Pancreas (tissue), 10 donors: Measurements from ENCODE around the gene TPCN2. TPM values are rescaled to one million over a fixed set of nuclear protein-coding genes. Genes with fewer than 3 reads are reported as not detected.

Experiments
- ATAC-seq, 4 donors: fragments of 200-7000 bp; cut with Tn5 transposase; one replicate each; pipeline versions ENCODE4 v1.8.0 to v1.9.1; 2020; ENCODE audit warnings: mild to moderate bottlenecking in 4 of 4, moderate library complexity in 4 of 4
- DNase-seq, 6 donors: peaks; one replicate each; pipeline ENCODE4 v3.0.0-alpha.2; 2020
- FAIRE-seq: peaks from 2 replicates; lab custom pipeline; 2012; peaks lifted over from hg19 to GRCh38; lab: Jason Lieb, UNC
- H3K27ac ChIP-seq, 4 donors: fragments of 200-600 bp; sonication (generic); 1 replicate in 3 of 4; 2 replicates in 1 of 4; pipeline versions ENCODE4 v1.5.0 to v1.8.0; 2020
- H3K27me3 ChIP-seq, 4 donors: fragments of 200-600 bp; one replicate each; pipeline ENCODE4 v1.8.0; 2021
- H3K36me3 ChIP-seq, 3 donors: fragments of 200-600 bp; sonication (generic) in 1 of 3; one replicate each; pipeline versions ENCODE4 v1.5.0 to v1.8.0; 2020 to 2021
- H3K4me1 ChIP-seq, 3 donors: fragments of 200-600 bp; one replicate each; pipeline ENCODE4 v1.8.0; 2021
- H3K4me3 ChIP-seq, 4 donors: fragments of 200-600 bp; sonication (generic) in 2 of 4; one replicate each; pipeline versions ENCODE4 v1.5.0 to v1.8.0; 2020 to 2021
- H3K9me3 ChIP-seq, 4 donors: fragments of 200-600 bp; one replicate each; pipeline ENCODE4 v1.8.0; 2021
- WGBS, 2 donors: extraction: QIAGEN DNeasy Blood & Tissue Kit; methylation state at CpG; one replicate each; pipeline ENCODE4 v1.1.7; 2013; 5-methylcytosine and 5-hydroxymethylcytosine counted together
- intact Hi-C, 3 donors: fragments of 100-400 bp; cut with DNase I; formaldehyde crosslinking; loops; one replicate each; pipeline versions ENCODE4 v1.11.1 to v1.14.2; 2022
- polyA plus RNA-seq, 2 donors: library from polyadenylated mRNA; stranded (reverse); fragments of 200-250 nt; gene quantifications; one replicate each; pipeline ENCODE4 v1.2.3, GENCODE V29; 2013
- total RNA-seq, 6 donors: library from RNA; stranded (reverse); fragmentation: NEBNext Ultra II Directional in 4 of 6; extraction: Animal tissue kit (Norgen Biotek cat#: 25700) in 4 of 6; gene quantifications; one replicate each; pipeline versions ENCODE4 v1.2.1 to v1.2.4, GENCODE V29; 2021 to 2023
- TF ChIP-seq, protein P1 (sequence below), 4 donors: fragments of 200-600 bp; sonication (generic) in 3 of 4; IDR thresholded peaks; one replicate each; pipeline versions ENCODE4 v1.5.0 to v1.8.0; 2021; ENCODE audit warnings: antibody characterized with exemption in 4 of 4
- donor health status: healthy with polysubstance abuse.
- donor health status: DM: no; HTN: no; CAD: no; lungs with moderate emphysema.
- donor health status: DM: no; HTN: no; CAD: no.
- donor health status: control.
- donor health status: control.
- donor health status: Bipolar disorder and iron deficiency.
- donor health status: DM: yes; HTN: yes; CAD: no.
- donor health status: DM: no; HTN: no; CAD: no.
- donor health status: DM: no; HTN: no; CAD: no.
- donor health status: DM: yes; HTN: yes; CAD: no.

TPCN2 gene
- total and polyA plus RNA-seq, 8 donors: 5.6 to 13.5 (median 9.9) TPM

DNA sequence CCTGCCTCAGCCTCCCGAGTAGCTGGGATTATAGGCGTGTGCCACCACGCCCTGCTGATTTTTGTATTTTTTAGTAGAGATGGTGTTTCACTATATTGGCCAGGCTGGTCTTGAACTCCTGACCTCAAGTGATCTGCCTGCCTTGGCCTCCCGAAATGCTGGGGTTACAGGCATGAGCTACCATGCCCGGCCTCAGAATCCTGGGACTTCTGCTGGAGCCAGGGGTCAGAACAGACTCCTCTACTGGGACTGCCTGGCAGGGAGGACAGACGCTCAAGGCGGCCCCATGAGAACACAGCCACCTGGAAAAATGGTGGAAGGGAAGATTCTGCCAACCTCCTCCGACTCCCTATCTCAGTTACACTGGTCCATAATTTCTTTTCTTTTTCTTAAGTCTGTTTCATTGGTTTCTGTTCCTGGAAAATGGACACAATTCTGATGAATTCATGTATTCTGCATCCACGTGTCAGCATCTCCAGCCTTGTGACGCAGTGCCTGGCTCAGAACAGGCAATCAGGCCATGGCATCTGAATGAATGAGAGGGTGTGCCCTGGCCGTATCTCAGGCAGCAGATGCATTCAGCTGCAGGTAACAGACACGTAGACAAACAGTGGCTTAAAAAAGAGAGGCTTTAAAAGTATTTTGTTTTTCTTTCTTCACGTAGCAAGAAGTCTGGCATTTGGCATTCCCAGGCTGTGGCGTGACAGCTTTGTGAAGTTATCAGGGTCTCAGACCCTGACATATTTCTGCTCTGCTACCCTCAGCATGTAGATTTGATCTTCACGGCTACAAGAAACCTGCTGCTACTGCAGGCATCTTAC is 111.8 kb downstream of the TPCN2 start:
- H3K27me3 ChIP-seq: no peaks in the 10 kb centered on the region
- 79 to 84% methylated on average over 15 of the region's 15 CpGs for WGBS, 2 donors
- H3K27ac ChIP-seq: no peak overlapping the region
- intact Hi-C loops: no loop called here
- FAIRE-seq (no peak), ATAC-seq (no peak), DNase-seq (no peak)
- TF ChIP-seq, protein P1, sequence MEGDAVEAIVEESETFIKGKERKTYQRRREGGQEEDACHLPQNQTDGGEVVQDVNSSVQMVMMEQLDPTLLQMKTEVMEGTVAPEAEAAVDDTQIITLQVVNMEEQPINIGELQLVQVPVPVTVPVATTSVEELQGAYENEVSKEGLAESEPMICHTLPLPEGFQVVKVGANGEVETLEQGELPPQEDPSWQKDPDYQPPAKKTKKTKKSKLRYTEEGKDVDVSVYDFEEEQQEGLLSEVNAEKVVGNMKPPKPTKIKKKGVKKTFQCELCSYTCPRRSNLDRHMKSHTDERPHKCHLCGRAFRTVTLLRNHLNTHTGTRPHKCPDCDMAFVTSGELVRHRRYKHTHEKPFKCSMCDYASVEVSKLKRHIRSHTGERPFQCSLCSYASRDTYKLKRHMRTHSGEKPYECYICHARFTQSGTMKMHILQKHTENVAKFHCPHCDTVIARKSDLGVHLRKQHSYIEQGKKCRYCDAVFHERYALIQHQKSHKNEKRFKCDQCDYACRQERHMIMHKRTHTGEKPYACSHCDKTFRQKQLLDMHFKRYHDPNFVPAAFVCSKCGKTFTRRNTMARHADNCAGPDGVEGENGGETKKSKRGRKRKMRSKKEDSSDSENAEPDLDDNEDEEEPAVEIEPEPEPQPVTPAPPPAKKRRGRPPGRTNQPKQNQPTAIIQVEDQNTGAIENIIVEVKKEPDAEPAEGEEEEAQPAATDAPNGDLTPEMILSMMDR (IDR thresholded peaks at IDR 0.05): no peak
- H3K4me3 ChIP-seq: no peak overlapping the region
- no peaks in the 10 kb centered on the region for H3K36me3 ChIP-seq
- H3K9me3 ChIP-seq: no peaks in the 10 kb centered on the region
- H3K4me1 ChIP-seq: no peaks in the 10 kb centered on the region

GRCh38 chr11:69161117-69161407 is 112.3 kb downstream of the TPCN2 start:
- ATAC-seq: no peak

GRCh38 chr11:69162505-69162904 is 113.8 kb downstream of the TPCN2 start:
- Histone ChIP-seq H3K9me3 (no peaks in the 10 kb centered on the region), H3K36me3 (no peaks in the 10 kb centered on the region), H3K27me3 (no peaks in the 10 kb centered on the region), H3K4me3 (no peak overlapping the region), H3K27ac (no peak overlapping the region), H3K4me1 (peaks cover 0 to 5% (median 0%) of the 10 kb centered on the region in 3 donors)
- intact Hi-C loops: no loop called here
- TF ChIP-seq, protein P1 (IDR thresholded peaks at IDR 0.05): no peak
- DNase-seq: no peak
- ATAC-seq: no peak
- FAIRE-seq: no peak

More at GRCh38 chr11:69161117-69161407, 112.3 kb downstream of the TPCN2 start:
- intact Hi-C loops: no loop called here
- H3K4me1 ChIP-seq: no peaks in the 10 kb centered on the region
- H3K4me3 ChIP-seq: no peak overlapping the region
- FAIRE-seq: no peak
- no peaks in the 10 kb centered on the region for H3K27me3 ChIP-seq
- WGBS, 2 donors: 78 to 79% methylated on average over 5 of the region's 5 CpGs
- no peaks in the 10 kb centered on the region for H3K36me3 ChIP-seq
- H3K27ac ChIP-seq: no peak overlapping the region
- TF ChIP-seq, protein P1 (IDR thresholded peaks at IDR 0.05): no peak
- no peaks in the 10 kb centered on the region for H3K9me3 ChIP-seq
- DNase-seq: no peak

DNA sequence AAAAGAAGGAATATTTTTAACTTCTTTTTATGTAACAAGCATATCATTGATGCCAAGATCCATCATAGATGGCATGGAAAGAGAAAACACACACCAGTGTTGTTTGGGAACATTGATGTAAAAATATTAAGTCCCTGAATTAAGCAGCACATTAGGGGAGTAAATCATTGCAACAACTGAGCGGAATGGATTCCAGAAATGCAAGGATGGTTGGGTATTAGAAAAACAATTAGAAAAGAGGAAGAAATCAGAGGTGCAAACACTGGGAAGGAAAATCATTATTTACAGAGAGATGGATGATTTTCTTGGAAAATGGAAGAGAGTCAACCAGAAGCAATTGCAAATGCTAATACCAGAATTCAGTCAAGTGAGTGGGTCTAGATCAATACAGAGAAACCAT is 115.1 kb downstream of the TPCN2 start:
- no peak overlapping the region for H3K4me3 ChIP-seq
- intact Hi-C loops: no loop called here
- FAIRE-seq: no peak
- WGBS, 2 donors: 95 to 98% methylated on average over 1 of the region's 1 CpG
- H3K27ac ChIP-seq: no peak overlapping the region
- H3K9me3 ChIP-seq: no peaks in the 10 kb centered on the region
- H3K27me3 ChIP-seq: no peaks in the 10 kb centered on the region
- DNase-seq: no peak
- TF ChIP-seq, protein P1 (IDR thresholded peaks at IDR 0.05): no peak
- ATAC-seq: no peak
- H3K36me3 ChIP-seq: no peaks in the 10 kb centered on the region
- H3K4me1 ChIP-seq: peaks cover 0 to 5% (median 0%) of the 10 kb centered on the region in 3 donors

DNA sequence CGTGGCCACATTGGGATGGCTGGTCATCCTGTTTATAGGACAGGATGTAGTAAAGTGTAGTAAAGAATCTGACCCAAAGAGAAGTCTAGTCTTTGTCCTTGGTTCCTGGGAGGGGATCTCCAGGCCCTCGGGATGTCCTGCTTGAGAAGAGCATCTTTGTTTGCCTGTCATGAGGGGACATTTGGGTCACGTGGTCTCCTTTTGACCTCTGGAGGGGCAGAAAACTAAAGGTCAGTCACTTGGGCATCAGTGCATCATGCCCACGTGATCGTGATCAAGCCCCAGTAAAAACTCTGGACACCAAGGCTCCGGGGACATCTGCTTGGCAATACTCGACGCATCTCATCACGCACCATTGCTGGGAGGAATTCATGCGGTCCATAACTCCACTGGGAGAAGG is 116.1 kb downstream of the TPCN2 start:
- no peak overlapping the region for H3K4me3 ChIP-seq
- FAIRE-seq: no peak
- H3K36me3 ChIP-seq: no peaks in the 10 kb centered on the region
- H3K4me1 ChIP-seq: peaks cover 0 to 5% (median 0%) of the 10 kb centered on the region in 3 donors
- H3K27ac ChIP-seq: no peak overlapping the region
- no peak for ATAC-seq
- H3K9me3 ChIP-seq: no peaks in the 10 kb centered on the region
- intact Hi-C loops: no loop called here
- no peak for DNase-seq
- 78 to 87% methylated on average over 10 of the region's 10 CpGs for WGBS, 2 donors
- TF ChIP-seq, protein P1 (IDR thresholded peaks at IDR 0.05): no peak
- H3K27me3 ChIP-seq: no peaks in the 10 kb centered on the region
